SK-N-SH treated with all-trans-retinoic acid at 6 μM for 48 hours (cell line): ENCODE data around the gene NRXN3.

Experiments used
- ATAC-seq: fragments of 200-7000 bp; cut with Tn5 transposase; 3 replicates; pipeline ENCODE4 v1.9.1; 2020; ENCODE audit warnings: mild to moderate bottlenecking, moderate library complexity
- ARNTL ChIP-seq: fragments of 450-650 bp; formaldehyde crosslinking; IDR thresholded peaks from 2 replicates; pipeline ENCODE4 v1.5.0; 2020; ENCODE audit warnings: low read depth, mild to moderate bottlenecking, moderate library complexity, borderline replicate concordance
- CSDC2 ChIP-seq: fragments of 250-450 bp; sonication (Bioruptor Pico); IDR thresholded peaks from 2 replicates; pipeline ENCODE4 v1.5.0; 2020; ENCODE audit warnings: mild to moderate bottlenecking, moderate library complexity
- CSRNP3 ChIP-seq: fragments of 250-450 bp; sonication (Bioruptor Pico); IDR thresholded peaks from 2 replicates; pipeline ENCODE4 v1.5.1; 2021; ENCODE audit warnings: mild to moderate bottlenecking, moderate library complexity
- ESRRG ChIP-seq: fragments of 250-450 bp; sonication (Bioruptor Pico); IDR thresholded peaks from 2 replicates; pipeline ENCODE4 v1.6.1; 2021; ENCODE audit warnings: mild to moderate bottlenecking
- ISL1 ChIP-seq: fragments of 250-450 bp; sonication (Bioruptor Pico); IDR thresholded peaks from 2 replicates; pipeline ENCODE4 v2.1.2; 2022; ENCODE audit warnings: mild to moderate bottlenecking, moderate library complexity
- OSR1 ChIP-seq: fragments of 250-450 bp; sonication (Bioruptor Pico); IDR thresholded peaks from 2 replicates; pipeline ENCODE4 v1.8.0; 2022; ENCODE audit warnings: moderate library complexity, mild to moderate bottlenecking, inconsistent platforms
- PATZ1 ChIP-seq: fragments of 250-450 bp; sonication (Bioruptor Pico); IDR thresholded peaks from 2 replicates; pipeline ENCODE4 v1.8.0; 2020; ENCODE audit warnings: mild to moderate bottlenecking, moderate library complexity, borderline replicate concordance
- POU6F1 ChIP-seq: fragments of 250-450 bp; sonication (Bioruptor Pico); IDR thresholded peaks from 2 replicates; pipeline ENCODE4 v1.8.0; 2021; ENCODE audit warnings: low read depth, mild to moderate bottlenecking, moderate library complexity, borderline replicate concordance
- PPARA ChIP-seq: fragments of 250-450 bp; sonication (Bioruptor Pico); IDR thresholded peaks from 2 replicates; pipeline ENCODE4 v1.5.0; 2020; ENCODE audit warnings: mild to moderate bottlenecking, borderline replicate concordance
- RARB ChIP-seq: fragments of 250-450 bp; sonication (Bioruptor Pico); IDR thresholded peaks from 2 replicates; pipeline ENCODE4 v1.8.0; 2021; ENCODE audit warnings: mild to moderate bottlenecking, moderate library complexity
- SNAI2 ChIP-seq: fragments of 250-450 bp; sonication (Bioruptor Pico); IDR thresholded peaks from 2 replicates; pipeline ENCODE4 v1.5.0; 2020; ENCODE audit warnings: mild to moderate bottlenecking, moderate library complexity
- TCF4 ChIP-seq: fragments of 250-450 bp; sonication (Bioruptor Pico); IDR thresholded peaks from 2 replicates; pipeline ENCODE4 v1.8.0; 2021; ENCODE audit warnings: mild to moderate bottlenecking, moderate library complexity, borderline replicate concordance
- TOX ChIP-seq: fragments of 250-450 bp; sonication (Bioruptor Pico); IDR thresholded peaks from 2 replicates; pipeline ENCODE4 v1.8.0; 2021; ENCODE audit warnings: mild to moderate bottlenecking, moderate library complexity, borderline replicate concordance
- TSHZ2 ChIP-seq: fragments of 250-450 bp; sonication (Bioruptor Pico); IDR thresholded peaks from 2 replicates; pipeline ENCODE4 v1.5.0; 2020; ENCODE audit warnings: mild to moderate bottlenecking, moderate library complexity
- ZFP3 ChIP-seq: fragments of 250-450 bp; sonication (Bioruptor Pico); IDR thresholded peaks from 2 replicates; pipeline ENCODE4 v1.5.0; 2020; ENCODE audit warnings: mild to moderate bottlenecking, moderate library complexity
- ZFP30 ChIP-seq: fragments of 450-650 bp; formaldehyde crosslinking; IDR thresholded peaks from 2 replicates; pipeline ENCODE4 v1.5.0; 2022; ENCODE audit warnings: mild to moderate bottlenecking, moderate library complexity
- ZNF565 ChIP-seq: fragments of 450-650 bp; formaldehyde crosslinking; conservative IDR thresholded peaks from 2 replicates; pipeline ENCODE4 v1.5.0; 2020; ENCODE audit warnings: low read depth, mild to moderate bottlenecking, moderate library complexity
- ZNF70 ChIP-seq: fragments of 450-650 bp; formaldehyde crosslinking; IDR thresholded peaks from 2 replicates; pipeline ENCODE4 v1.5.0; 2020; ENCODE audit warnings: mild to moderate bottlenecking, moderate library complexity
- ZNF8 ChIP-seq: fragments of 450-650 bp; formaldehyde crosslinking; IDR thresholded peaks from 2 replicates; pipeline ENCODE4 v1.5.0; 2020; ENCODE audit warnings: mild to moderate bottlenecking, moderate library complexity

The NRXN3 gene

GRCh38 chr14:79117561-79117960 is 947.4 kb downstream of the NRXN3 start:
- TF ChIP-seq OSR1 (no peak), PPARA (CRISPR knock-in tag) (no peak), ESRRG (CRISPR knock-in tag) (no peak), ZFP3 (CRISPR knock-in tag) (no peak), POU6F1 (CRISPR knock-in tag) (no peak), PATZ1 (CRISPR knock-in tag) (no peak), TSHZ2 (CRISPR knock-in tag) (no peak), ZFP30 (CRISPR knock-in tag) (no peak), SNAI2 (CRISPR knock-in tag) (no peak), TCF4 (no peak), TOX (CRISPR knock-in tag) (no peak)
- no peak for ATAC-seq

GRCh38 chr14:79118291-79118690 is 948.1 kb downstream of the NRXN3 start:
- ATAC-seq, result no peak
- TF ChIP-seq TOX (CRISPR knock-in tag) (no peak), RARB (CRISPR knock-in tag) (no peak), ZNF70 (CRISPR knock-in tag) (no peak), ISL1 (CRISPR knock-in tag) (no peak), ZNF565 (CRISPR knock-in tag) (no peak), ZNF8 (CRISPR knock-in tag) (no peak)

- ATAC-seq, result no peak
- no peak for TF ChIP-seq ISL1 (CRISPR knock-in tag)
- TF ChIP-seq ZFP3 (CRISPR knock-in tag), result no peak
- TF ChIP-seq TSHZ2 (CRISPR knock-in tag), result no peak
- no peak for TF ChIP-seq PPARA (CRISPR knock-in tag)
- no peak for TF ChIP-seq ESRRG (CRISPR knock-in tag)
- no peak for TF ChIP-seq CSDC2 (CRISPR knock-in tag)
- no peak for TF ChIP-seq TOX (CRISPR knock-in tag)
These were observed 964.2 kb downstream of the NRXN3 start for GRCh38 chr14:79134361-79134760.

- TF ChIP-seq ZNF8 (CRISPR knock-in tag) (no peak), CSRNP3 (no peak), CSDC2 (CRISPR knock-in tag) (no peak), ESRRG (CRISPR knock-in tag) (no peak), ARNTL (no peak)
- ATAC-seq, result no peak
These were observed 966.2 kb downstream of the NRXN3 start for GRCh38 chr14:79136071-79137044.
